NOMO-1 (cell line): ENCODE data around the gene THSD4.
"Not testable (repeated sequence)": the region's sequence is repeated elsewhere in the genome, so short reads cannot be mapped to it uniquely, and the experiment has no call there.

ENCODE experiments used
- DNase-seq, 2 experiments: peaks; one replicate each; lab custom pipeline; 2025; ENCODE audit not compliant: unreplicated experiment in 2 of 2; lab: John Stamatoyannopoulos, UW

The THSD4 gene

DNA sequence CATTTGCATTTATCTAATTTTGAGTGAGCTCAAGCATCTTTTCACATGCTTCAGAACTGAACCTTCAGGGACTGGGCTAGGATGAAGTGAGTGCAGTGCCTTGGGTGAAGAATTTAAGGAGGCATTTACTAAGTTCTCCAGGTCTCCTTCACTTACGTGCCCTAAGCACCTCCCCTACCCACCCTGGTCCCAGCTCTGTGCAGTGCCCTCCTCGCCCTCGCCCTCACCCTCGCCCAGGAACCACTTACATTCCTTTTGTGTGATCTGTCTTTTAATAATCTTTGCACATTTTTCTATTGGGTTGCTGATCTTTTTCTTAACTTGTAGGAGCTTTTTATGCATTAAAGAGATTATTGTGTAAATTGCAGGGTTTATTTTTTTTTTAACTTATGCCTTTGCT, 322.6 kb downstream of the THSD4 start:
- no peak for DNase-seq

DNA sequence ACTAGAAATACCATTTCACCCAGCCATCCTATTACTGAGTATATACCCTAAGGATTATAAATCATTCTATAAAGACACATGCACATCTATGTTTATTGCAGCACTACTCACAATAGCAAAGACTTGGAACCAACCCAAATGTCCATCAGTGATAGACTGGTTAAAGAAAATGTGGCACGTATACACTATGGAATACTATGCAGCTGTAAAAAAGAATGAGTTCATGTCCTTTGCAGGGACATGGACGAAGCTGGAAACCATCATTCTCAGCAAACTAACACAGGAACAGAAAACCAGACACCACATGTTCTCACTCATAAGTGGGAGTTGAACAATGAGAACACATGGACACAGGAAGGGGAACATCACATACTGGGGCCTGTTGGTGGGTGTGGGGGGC, 324.2 kb downstream of the THSD4 start:
- DNase-seq: not testable (repeated sequence)

DNA sequence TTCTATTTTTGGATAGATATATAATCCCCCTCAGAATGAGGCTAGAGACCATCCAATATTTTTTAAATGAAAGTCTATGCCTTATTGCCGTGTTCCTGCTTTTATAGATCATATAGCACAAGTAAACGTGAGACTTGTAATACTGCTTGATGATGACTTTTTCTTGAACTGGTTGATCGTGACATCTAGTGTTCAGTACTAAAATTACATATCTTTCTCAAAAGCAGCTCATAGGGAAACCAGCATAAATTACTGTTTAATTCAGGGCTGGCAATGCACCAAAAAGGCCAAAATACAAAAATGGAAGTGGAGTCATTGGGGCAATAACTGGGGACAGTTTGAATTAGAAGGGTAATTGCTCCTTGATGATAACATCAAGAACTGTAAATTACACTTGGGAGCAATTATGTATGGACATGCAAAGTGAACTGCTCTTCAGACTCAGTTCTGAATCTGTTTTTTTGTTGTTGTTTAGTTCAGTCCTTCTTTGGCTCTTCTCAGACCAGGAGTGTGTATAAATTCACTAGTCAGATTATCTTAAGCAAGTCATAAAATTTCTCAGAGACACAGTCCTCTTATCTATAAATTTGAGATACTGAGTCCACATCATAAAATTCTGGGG, 325.3 kb downstream of the THSD4 start:
- DNase-seq: peak in 1 of 2 experiments; percentile 67

DNA sequence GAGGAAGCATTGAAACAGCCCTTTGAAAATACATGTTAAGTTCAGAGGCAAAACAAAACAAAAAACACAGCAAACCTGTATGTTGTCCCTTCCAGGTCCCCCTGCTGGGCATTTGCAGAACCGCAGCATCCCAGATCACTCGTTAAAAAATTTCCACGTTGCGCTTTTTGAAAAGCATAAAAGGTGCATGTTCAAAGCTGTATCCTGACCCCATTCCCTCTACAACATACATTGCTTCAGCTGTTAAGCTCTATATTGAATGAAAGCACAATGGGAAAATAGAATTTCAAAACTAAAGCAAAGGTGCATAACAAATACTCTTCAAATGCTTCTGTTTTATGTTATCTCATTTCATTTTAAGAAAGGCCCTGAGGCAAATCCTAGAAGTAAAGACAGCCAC, 328.3 kb downstream of the THSD4 start:
- peak in 1 of 2 experiments; percentile 6 for DNase-seq

DNA sequence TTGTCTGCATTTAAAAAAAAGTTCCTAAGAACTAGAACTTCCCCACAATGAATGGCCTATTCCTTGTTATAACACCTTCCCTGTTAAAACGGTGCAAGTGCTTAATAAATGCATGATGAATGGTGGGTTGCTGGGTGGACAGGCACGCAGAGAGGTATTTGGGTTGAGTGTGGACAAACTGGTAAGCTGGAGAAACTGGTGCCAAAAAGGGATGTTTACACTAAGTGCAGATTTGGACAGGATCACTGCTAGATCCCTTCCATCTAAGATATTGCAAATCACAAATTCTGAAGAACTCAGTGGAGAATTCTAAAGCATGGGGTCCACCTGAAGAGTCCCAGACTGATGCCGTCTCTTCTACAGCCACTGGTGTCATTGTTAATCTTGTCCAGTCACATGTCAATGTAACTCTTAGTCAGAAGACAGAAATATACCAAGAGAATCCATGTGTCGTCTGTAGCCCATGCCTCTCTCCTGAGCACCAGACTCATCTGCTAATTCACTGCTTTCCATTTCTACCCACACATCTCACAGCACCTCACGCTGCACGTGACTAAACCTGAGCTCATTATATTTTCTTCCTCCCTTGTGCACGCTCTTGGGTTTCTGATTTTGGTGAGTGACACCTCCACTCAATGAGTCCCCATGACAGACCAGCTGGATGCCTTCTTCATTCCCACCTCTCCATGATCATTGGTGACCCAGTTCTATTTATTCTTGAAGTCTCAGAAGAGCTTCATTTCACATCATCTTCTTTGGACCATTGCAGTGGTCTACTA, 328.9 kb downstream of the THSD4 start:
- DNase-seq: no peak

DNA sequence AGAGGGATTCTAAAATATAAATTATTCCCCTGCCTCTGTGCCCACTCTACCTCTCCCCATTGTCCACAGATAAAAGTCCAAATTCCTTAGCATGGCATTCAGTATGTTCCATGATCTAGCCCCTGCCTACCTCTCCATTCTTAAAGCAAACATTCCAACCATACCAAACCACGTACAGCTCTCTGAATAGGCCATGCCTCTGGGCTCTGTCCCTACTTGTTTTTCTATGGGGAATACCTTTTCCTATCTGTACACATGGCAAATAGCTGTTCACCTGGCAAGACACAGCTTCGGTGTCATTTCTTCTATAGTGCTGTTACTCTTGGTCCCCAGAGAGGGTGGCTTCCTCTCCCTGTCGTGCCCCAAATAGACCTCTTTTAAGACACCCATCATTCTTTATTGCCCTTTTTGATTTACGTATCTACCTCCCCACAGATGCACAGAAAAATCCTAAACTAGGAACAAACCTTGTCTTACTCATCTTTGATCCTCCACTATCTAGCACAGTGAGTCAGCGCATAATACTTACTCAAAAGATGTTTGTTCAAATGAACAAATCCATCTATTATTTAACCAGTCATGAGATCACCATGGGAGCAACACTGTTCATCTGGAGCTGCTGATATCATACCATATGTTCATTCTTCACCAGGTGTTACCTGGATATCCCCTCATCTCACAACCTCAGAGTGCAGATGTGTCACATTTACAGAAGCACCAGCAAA, 329.8 kb downstream of the THSD4 start:
- DNase-seq: no peak

DNA sequence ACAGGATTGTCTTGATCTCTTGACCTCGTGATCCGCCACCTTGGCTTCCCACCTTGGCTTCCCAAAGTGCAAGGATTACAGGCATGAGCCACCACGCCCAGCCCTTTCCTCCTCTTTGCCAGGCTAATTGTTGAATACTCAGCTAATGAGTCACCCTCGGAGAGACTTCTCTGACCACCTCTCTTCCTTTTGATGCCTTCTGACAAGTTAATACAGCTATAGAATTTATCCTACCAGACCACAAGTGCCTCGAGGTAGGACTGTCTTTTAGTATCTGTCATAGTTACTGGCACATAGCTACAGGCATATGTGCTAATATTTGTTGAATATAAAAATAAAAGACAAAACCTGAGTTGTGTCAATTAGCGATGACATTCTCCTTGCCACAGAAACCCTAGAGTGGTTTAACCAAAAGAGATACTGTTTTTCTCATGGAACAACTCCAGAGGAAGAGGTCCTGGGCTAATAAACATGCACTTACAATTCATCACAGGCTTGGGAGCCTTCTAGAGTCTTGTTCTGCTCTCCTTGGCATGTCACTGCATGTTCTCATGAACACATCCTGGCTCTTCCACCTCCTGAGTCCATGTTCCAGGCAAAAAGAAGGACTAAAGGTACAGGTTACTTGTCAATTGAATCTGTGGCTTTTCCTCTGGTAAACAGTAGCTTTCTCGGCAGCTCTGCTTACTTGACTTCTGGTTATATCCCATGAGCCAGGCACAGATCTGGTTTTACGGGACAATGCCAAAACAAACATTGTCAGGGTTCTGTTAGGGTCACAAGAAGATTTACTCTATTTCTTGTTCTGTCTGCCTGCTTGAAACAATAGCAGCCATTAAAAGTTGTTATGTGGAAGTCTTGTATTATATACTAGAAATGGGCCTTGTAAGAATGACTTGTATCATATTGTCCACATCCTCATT, 332.3 kb downstream of the THSD4 start:
- no peak for DNase-seq

DNA sequence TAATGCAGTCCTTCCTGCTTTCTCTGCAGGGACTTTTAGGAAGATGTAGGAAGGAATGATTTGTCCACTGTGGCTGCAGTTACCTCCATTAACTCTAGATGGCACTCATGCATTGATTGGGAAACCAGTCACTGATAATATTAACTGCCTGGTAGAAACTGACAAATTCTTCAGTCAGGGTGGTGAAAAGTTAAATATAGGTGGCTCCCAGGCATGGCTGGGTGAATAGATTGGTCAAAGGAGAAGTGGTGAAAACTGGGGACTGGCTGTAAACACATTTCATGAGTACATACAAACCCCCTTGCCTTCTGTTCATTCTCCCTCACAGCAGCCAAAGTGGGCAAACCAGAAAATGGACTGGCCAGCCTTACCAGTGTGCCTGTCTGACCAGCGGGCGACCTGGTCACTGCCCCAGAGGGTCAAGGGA, 333.4 kb downstream of the THSD4 start:
- DNase-seq: peak in 1 of 2 experiments; percentile 22

DNA sequence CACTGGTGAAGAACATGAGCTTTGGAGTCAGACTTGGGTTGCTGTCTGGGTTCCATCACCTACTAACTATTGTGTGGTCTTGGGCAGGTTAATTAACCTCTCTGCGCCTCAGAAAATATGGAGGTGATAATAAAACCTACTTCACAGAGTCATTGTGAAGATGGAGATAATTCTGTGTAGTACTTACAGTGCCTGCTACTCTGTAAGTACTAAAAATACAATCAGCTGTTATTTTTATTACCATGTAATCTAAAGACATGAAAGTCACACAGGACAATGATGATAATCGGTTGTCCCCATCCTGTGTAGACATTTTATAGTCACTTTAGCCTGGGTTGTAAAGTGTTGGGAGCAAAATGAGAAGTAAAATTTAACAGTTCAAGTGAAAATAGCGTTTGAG, 334.1 kb downstream of the THSD4 start:
- DNase-seq: no peak

DNA sequence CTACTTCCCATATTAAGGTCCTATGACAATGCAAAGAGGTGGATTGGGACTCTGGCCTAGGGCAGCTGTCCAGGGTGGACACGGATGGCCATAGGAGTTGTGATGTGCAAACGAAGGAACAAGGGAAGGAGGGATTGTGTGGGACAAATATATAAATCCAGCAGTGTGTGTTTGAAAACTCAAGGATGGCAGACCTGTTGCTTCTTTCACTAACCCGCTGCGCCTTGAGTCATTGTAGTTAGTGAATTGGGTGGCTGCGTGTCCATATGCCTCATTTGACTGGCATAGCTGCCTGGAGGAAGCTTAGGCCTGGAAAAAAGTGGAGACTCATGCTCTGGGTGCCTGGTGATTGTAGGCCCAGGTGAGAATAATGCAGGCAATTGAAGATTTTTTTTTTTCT, 334.7 kb downstream of the THSD4 start:
- DNase-seq: no peak

DNA sequence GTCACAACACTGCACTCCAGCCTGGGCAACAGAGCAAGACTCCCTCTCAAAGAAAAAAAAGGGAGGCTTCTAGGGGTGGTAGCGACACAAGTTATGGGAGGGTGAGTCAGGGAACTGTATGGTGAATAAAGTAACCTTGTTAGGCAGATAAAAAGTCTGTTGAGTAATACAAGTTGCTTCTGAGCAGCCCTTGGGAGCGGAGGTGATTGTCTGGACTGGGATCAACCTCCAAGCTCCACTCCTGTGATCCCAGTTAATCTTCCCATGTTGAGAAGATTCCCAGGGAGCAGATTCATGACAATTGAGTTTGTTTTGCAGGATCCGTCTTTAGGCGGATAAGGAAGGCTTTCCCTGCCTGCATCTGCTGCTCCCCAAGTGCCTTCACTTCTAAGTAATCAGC, 335.9 kb downstream of the THSD4 start:
- no peak for DNase-seq

DNA sequence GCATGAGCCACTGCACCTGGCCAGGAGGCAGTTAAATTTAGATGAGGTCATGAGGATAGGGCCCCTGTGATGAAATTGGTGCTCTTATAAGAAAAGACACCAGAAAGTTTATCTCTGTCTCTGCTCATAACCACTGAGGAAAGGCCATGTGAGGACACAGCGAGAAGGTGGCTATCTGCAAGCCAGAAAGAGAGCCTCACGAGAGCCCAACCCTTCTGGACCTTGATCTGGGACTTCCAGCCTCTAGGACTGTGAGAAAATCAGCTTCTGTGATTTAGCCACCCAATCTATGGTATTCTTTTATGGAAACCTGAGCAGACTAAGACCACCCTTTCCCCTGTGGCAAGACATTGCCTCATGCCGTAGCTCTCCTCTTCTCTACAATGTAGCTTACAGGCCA, 337.6 kb downstream of the THSD4 start:
- DNase-seq: no peak

DNA sequence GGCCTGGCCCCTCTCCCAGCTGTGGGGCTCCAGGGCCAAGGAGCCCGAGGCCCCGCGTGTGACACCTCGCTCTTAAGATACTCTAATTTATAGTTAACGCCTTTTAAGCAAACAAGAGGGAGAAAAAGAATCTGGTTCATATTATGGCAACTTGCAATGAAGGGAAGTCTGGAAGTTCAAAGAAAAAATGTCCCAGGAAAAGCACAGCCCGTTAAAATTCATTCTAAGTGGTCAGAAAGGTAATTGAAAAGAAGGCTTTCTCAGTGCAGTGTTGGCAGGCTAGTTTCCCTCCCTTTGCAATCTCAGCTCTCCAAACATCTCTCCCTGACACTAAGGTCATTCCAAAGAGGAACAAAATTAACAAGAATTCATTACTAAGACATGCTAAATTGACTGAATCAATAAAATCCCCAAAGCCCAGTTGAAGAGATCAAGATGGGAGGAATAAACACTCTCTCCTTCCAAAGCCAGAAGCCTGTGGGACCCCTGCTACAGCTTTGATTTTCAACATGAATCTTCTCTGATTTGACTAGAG, 339.3 kb downstream of the THSD4 start:
- DNase-seq: no peak

DNA sequence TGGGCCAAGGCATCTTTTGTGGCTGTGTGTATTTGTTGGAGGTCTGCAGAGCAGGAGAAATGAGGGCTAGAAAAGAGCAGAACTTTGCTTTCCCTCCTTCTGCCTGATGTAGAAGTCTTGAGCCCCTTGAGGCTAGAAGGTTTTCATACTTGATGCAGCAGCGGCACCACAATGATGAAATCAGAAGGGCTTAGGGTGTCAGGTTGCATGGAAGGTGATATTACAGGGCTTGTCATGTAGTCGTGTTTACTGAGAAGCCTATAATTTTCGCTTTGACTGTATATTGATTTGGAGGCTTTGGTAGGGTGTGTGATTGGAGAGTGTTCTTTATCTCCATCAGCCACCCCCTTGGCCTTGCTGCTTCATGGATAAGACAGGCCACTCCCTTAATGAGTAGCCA, 339.8 kb downstream of the THSD4 start:
- DNase-seq: no peak

DNA sequence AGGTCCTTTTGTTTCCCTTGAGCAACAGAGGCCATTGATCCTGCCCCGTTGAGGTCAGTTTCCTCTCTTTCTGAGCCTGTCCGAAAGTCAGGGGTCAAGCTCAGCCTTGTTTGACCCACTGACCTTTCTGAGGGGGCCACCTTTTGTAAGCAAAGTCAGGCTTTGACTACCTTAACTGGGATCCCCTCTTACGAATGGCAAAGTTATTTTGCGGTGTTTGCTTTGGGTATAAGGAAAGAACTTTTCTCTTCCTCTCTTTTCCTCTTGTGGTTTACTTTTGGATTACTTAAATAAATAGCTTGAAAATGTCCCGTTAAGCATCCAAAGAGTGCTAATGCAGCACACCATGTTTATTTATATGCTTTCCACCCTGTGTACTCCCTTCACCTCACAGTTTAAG, 340.6 kb downstream of the THSD4 start:
- DNase-seq: no peak

DNA sequence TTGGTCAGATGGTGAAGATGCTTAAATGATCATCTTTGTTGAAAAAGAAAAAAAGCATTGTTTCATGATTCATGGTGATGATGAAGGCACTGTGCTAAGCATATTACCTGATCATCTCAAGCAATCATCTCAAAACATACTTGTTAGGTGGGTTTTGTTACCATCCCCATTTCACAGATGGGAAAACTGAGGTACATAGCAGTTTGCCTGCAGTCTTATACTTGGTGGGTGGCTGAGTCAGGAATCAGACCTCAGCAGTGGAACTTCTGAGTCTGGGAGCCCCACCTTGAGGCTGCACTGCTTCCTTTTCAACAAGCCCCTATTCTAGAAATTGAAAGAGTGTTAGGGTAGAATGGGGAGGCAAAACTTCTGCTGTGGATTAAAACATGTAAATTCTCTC, 341.1 kb downstream of the THSD4 start:
- DNase-seq: no peak

DNA sequence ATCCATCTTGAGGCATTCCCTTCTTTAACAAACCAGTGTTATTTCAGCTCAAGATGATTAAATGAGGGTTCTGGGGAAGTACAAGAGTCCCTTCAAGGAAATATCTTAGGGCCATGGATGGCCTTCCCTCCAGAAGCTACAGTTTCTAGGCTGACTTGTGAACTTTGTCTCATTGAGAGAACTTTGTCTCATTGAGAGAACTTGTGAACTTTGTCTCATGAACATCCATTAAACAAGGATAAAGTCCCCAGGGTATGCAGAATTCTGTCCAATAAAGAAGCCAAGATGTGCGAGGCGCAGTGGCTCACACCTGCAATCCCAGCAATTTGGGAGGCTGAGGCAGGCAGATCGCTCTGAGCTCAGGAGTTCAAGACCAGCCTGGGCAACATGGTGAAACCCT, 341.5 kb downstream of the THSD4 start:
- no peak for DNase-seq

DNA sequence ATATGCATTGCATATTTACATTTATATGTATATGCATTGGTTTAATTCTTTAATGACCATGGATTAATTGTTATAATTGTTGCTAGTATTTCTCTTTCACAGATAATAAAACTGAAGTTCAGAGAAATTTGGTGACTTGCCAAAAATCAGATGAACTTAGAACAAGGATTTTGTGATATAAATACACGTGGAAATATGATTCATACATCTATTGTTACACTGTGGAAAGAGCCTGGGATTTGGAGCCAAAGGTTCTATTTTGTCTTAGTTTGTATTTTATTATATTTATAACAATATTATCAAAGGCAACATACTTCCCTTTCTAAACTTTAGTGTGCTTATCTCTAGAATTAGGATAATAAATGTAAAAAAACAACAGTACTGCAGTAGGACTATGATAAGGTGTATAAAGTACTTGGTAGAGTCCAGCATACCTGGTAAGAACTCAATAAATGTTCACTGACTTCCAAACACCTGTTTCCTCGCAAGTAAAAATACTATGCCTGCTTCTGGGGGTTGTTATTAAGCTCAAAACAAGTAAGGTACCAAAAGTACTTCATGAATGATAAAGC, 342.9 kb downstream of the THSD4 start:
- no peak for DNase-seq

DNA sequence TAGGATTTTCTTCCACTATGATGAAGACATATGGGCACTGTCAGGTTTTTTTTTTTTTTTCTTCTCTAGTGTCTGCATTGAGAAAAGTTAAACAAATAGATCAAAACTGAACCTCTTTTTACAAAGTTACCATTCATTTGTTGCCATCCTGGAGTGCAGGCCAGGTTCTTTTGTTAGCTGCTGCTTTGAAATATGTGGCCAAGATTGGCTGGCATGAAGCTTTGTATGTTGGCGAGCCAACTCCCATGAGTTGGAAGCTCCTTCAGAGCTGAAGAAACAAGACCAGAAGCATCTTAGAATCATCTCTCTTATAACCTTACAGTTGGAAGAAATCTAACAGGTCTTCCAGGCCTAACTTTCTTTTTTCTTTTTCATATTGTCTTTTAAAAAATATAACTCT, 346.5 kb downstream of the THSD4 start:
- DNase-seq: no peak

DNA sequence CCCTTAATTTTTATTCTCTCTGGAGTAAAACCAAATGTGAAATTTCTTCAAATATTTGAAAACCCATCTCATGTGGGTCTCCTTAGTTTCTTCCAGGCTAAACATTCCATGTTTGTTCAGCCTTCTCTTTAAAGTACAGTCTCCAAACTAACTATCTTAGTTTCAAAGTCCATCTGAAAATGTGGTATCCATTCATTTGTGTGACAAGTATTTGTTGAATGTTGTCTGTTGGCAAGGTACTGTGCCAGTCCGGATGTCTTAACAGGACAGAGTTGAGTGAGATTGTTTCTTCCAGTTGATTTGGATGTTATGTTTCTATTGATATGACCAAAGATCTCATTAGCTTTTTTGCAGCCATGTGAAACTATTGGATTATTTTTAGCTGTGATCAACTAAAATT, 347.4 kb downstream of the THSD4 start:
- DNase-seq: no peak
